CD14-positive monocyte (primary cell): Measurements from ENCODE around the gene PCDH8. TPM values are rescaled to one million over a fixed set of nuclear protein-coding genes. Genes with fewer than 3 reads are reported as not detected.

Source experiments
- DNase-seq, 3 donors: peaks; one replicate each; pipeline ENCODE4 v3.0.0-alpha.2; 2011 to 2022
- H2AFZ ChIP-seq: 2 replicates; pipeline ENCODE4 v1.6.0; 2012; ENCODE audit warnings: mild to moderate bottlenecking, low read depth, low read length, inconsistent platforms; ENCODE audit not compliant: insufficient read depth, poor library complexity, severe bottlenecking
- H3K27ac ChIP-seq, 2 donors: 1 replicate in 1 of 2; 2 replicates in 1 of 2; pipeline ENCODE4 v1.5.1; 2012 to 2013; ENCODE audit warnings: low read length in 2 of 2, control low read depth in 1 of 2, inconsistent platforms in 1 of 2, low read depth in 1 of 2, mild to moderate bottlenecking in 1 of 2
- H3K27me3 ChIP-seq, 2 donors: one replicate each; pipeline versions ENCODE4 v1.6.0 to v1.6.1; 2011 to 2013; ENCODE audit warnings: low read length in 2 of 2; ENCODE audit not compliant: control insufficient read depth in 2 of 2, insufficient read depth in 2 of 2
- H3K36me3 ChIP-seq, 2 donors: replicated peaks in 1 of 2; 1 replicate in 1 of 2; 2 replicates in 1 of 2; pipeline versions ENCODE4 v1.5.1 to v1.6.1; 2012 to 2013; ENCODE audit warnings: low read length in 2 of 2, control low read depth in 1 of 2, inconsistent platforms in 1 of 2, mild to moderate bottlenecking in 1 of 2; ENCODE audit not compliant: insufficient read depth in 2 of 2, control insufficient read depth in 1 of 2
- H3K4me1 ChIP-seq, 2 donors: 1 replicate in 1 of 2; 2 replicates in 1 of 2; pipeline versions ENCODE4 v1.5.1 to v1.6.1; 2012 to 2013; ENCODE audit warnings: low read length in 2 of 2, control low read depth in 1 of 2, inconsistent platforms in 1 of 2, mild to moderate bottlenecking in 1 of 2, moderate library complexity in 1 of 2; ENCODE audit not compliant: insufficient read depth in 2 of 2, control insufficient read depth in 1 of 2
- H3K4me2 ChIP-seq: replicated peaks from 2 replicates; pipeline ENCODE3; 2012; ENCODE audit warnings: low read length, moderate library complexity, mild to moderate bottlenecking; ENCODE audit not compliant: poor library complexity, severe bottlenecking; ENCODE audit errors: extremely low read depth
- H3K4me3 ChIP-seq, 3 experiments: fragments of 200-600 bp in 1 of 3; sonication (generic) in 1 of 3; replicated peaks in 1 of 3; 1 replicate in 2 of 3; 2 replicates in 1 of 3; pipeline ENCODE4 v1.5.1; 2011 to 2013; ENCODE audit warnings: low read length in 3 of 3, mild to moderate bottlenecking in 3 of 3, control low read depth in 2 of 3, low read depth in 2 of 3, inconsistent platforms in 1 of 3, moderate library complexity in 1 of 3
- H3K79me2 ChIP-seq: 2 replicates; pipeline ENCODE4 v1.6.0; 2012; ENCODE audit warnings: mild to moderate bottlenecking, control low read depth, inconsistent platforms, low read length, moderate library complexity; ENCODE audit not compliant: insufficient read depth
- H3K9ac ChIP-seq: 2 replicates; pipeline ENCODE4 v1.6.0; 2017; ENCODE audit warnings: low read length, mild to moderate bottlenecking; ENCODE audit not compliant: insufficient read depth, poor library complexity, severe bottlenecking
- H3K9me3 ChIP-seq, 2 donors: replicated peaks in 1 of 2; 1 replicate in 1 of 2; 2 replicates in 1 of 2; pipeline versions ENCODE4 v1.5.1 to v1.6.1; 2012 to 2013; ENCODE audit warnings: low read length in 2 of 2, control low read depth in 1 of 2; ENCODE audit not compliant: control insufficient read depth in 1 of 2, insufficient read depth in 1 of 2
- H4K20me1 ChIP-seq: 2 replicates; pipeline ENCODE4 v1.6.0; 2012; ENCODE audit warnings: mild to moderate bottlenecking, low read length, control low read depth, moderate library complexity; ENCODE audit not compliant: insufficient read depth
- H3K27ac Mint-ChIP-seq, 7 donors: one replicate each; pipeline ENCODE4 v1.8.0; 2020; ENCODE audit warnings: mild to moderate bottlenecking in 7 of 7, mixed read lengths in 7 of 7, moderate library complexity in 6 of 7, inconsistent platforms in 2 of 7
- H3K27me3 Mint-ChIP-seq, 3 donors: one replicate each; pipeline ENCODE4 v1.8.0; 2021 to 2022; ENCODE audit warnings: low read depth in 3 of 3, mild to moderate bottlenecking in 3 of 3, mixed read lengths in 3 of 3, moderate library complexity in 3 of 3, inconsistent platforms in 1 of 3
- H3K36me3 Mint-ChIP-seq, 2 donors: one replicate each; pipeline ENCODE4 v1.8.0; 2020; ENCODE audit warnings: mixed read lengths in 2 of 2, inconsistent platforms in 1 of 2, mild to moderate bottlenecking in 1 of 2
- H3K4me1 Mint-ChIP-seq: one replicate; pipeline ENCODE4 v1.8.0; 2020; ENCODE audit warnings: mild to moderate bottlenecking, mixed read lengths
- H3K4me3 Mint-ChIP-seq, 2 donors: one replicate each; pipeline ENCODE4 v1.8.0; 2020; ENCODE audit warnings: mild to moderate bottlenecking in 2 of 2, mixed read lengths in 2 of 2, moderate library complexity in 1 of 2
- H3K9me3 Mint-ChIP-seq, 7 donors: one replicate each; pipeline ENCODE4 v1.8.0; 2020 to 2022; ENCODE audit warnings: mixed read lengths in 7 of 7, mild to moderate bottlenecking in 6 of 7, moderate library complexity in 6 of 7, inconsistent platforms in 2 of 7
- CTCF ChIP-seq: fragments of 200-600 bp; IDR thresholded peaks from one replicate; pipeline ENCODE4 v1.8.0; 2022; ENCODE audit warnings: antibody characterized with exemption, mild to moderate bottlenecking
- WGBS: methylation state at CpG from one replicate; pipeline ENCODE4 v1.1.5; 2013; ENCODE audit warnings: missing lambda C conversion rate; ENCODE audit not compliant: insufficient coverage; 5-methylcytosine and 5-hydroxymethylcytosine counted together
- intact Hi-C, 2 donors: fragments of 100-400 bp; cut with micrococcal nuclease; formaldehyde crosslinking; loops; one replicate each; pipeline versions ENCODE4 v1.15.0 to v1.15.1; 2023
- polyA plus RNA-seq, 3 donors: library from polyadenylated mRNA; depleted of rRNA in 1 of 3; unstranded in 2 of 3; stranded (reverse) in 1 of 3; fragments of 300-500 nt in 2 of 3; fragments of >200 nt in 1 of 3; fragmentation: Illumina TruSeq in 2 of 3; gene quantifications; 1 replicate in 2 of 3; 2 replicates in 1 of 3; pipeline ENCODE4 v1.2.3, GENCODE V29; 2012 to 2021

Gene PCDH8
- polyA plus RNA-seq, 3 donors, result not detected

- WGBS, result no CpG with 5 or more reads among the region's 2 CpGs
- H3K27me3 ChIP-seq, result peaks cover 43 to 65% of the 10 kb centered on the region in 2 donors
Observed at GRCh38 chr13:52852444-52852843, 4.0 kb upstream of the PCDH8 start.

More at GRCh38 chr13:52852444-52852843, 4.0 kb upstream of the PCDH8 start:
- Histone ChIP-seq H3K4me1 (peaks cover 15 to 16% of the 10 kb centered on the region in 2 donors), H3K4me3 (no peak overlapping the region), H3K79me2 (no peaks in the 10 kb centered on the region), H2AFZ (no peak overlapping the region), H4K20me1 (no peaks in the 10 kb centered on the region), H3K27ac (no peak overlapping the region), H3K36me3 (no peaks in the 10 kb centered on the region), H3K4me2 (no peak overlapping the region), H3K9ac (no peak overlapping the region), H3K9me3 (peaks cover 17 to 33% of the 10 kb centered on the region in 2 donors)
- intact Hi-C loops, result no loop called here
- no peak for DNase-seq
- Mint-ChIP-seq H3K27me3 (peaks cover 60 to 78% (median 75%) of the 10 kb centered on the region in 3 donors), H3K36me3 (peaks cover 9% of the 10 kb centered on the region in 2 donors), H3K27ac (no peak overlapping the region), H3K9me3 (peaks cover 12 to 44% (median 27%) of the 10 kb centered on the region in 7 donors), H3K4me1 (peaks cover 21% of the 10 kb centered on the region), H3K4me3 (peak overlapping the region in 1 of 2 donors; percentile 73)
- no peak for TF ChIP-seq CTCF
